Fibroblast of the aortic adventitia (primary cell): Measurements from ENCODE around the gene SLC33A1. TPM values are rescaled to one million over a fixed set of nuclear protein-coding genes. Genes with fewer than 3 reads are reported as not detected.
A peak's percentile ranks its signal among the peaks of the same experiment; 100 is the strongest.
"Not testable (repeated sequence)": the region's sequence is repeated elsewhere in the genome, so short reads cannot be mapped to it uniquely, and the experiment has no call there.

ENCODE experiments used
- DNase-seq: peaks from one replicate; pipeline ENCODE4 v3.0.0-alpha.2; 2010; ENCODE audit warnings: low read depth
- H3K4me3 ChIP-seq: 2 replicates; pipeline ENCODE4 v1.5.1; 2011; ENCODE audit warnings: low read depth, mild to moderate bottlenecking, control low read depth, low read length, moderate library complexity
- total RNA-seq: library from RNA; depleted of rRNA; stranded (reverse); fragments of >200 nt; gene quantifications from 2 replicates; pipeline ENCODE4 v1.2.3, GENCODE V29; 2012; ENCODE audit warnings: low replicate concordance
- TF ChIP-seq, protein P1 (sequence below): IDR thresholded peaks from 2 replicates; pipeline ENCODE4 v1.5.1; 2011; ENCODE audit warnings: mild to moderate bottlenecking, low read length, control low read depth, inconsistent platforms; ENCODE audit not compliant: insufficient read depth

SLC33A1 gene
- total RNA-seq, 1 donor: 49.8 TPM

DNA sequence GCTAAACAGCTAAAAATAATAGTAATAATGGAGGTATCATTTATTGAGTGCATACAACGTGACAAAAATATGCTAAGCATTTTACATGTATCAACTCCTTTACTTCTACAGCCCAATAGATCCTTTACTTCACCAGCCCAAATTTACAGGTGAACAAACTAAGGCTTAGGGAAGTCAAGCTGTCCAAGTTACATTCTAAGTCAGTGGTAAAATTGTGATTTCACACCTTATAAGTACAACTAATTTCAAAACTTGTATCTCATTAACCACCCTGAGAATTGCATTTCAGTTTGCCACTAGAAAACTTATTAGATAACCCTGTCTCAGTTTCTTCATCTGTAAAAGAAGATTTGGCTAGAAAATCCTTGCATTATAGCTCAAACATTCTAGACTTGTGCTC lies 10.7 kb downstream of the SLC33A1 start:
- TF ChIP-seq, protein P1, sequence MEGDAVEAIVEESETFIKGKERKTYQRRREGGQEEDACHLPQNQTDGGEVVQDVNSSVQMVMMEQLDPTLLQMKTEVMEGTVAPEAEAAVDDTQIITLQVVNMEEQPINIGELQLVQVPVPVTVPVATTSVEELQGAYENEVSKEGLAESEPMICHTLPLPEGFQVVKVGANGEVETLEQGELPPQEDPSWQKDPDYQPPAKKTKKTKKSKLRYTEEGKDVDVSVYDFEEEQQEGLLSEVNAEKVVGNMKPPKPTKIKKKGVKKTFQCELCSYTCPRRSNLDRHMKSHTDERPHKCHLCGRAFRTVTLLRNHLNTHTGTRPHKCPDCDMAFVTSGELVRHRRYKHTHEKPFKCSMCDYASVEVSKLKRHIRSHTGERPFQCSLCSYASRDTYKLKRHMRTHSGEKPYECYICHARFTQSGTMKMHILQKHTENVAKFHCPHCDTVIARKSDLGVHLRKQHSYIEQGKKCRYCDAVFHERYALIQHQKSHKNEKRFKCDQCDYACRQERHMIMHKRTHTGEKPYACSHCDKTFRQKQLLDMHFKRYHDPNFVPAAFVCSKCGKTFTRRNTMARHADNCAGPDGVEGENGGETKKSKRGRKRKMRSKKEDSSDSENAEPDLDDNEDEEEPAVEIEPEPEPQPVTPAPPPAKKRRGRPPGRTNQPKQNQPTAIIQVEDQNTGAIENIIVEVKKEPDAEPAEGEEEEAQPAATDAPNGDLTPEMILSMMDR: no peak
- no peak for DNase-seq

DNA sequence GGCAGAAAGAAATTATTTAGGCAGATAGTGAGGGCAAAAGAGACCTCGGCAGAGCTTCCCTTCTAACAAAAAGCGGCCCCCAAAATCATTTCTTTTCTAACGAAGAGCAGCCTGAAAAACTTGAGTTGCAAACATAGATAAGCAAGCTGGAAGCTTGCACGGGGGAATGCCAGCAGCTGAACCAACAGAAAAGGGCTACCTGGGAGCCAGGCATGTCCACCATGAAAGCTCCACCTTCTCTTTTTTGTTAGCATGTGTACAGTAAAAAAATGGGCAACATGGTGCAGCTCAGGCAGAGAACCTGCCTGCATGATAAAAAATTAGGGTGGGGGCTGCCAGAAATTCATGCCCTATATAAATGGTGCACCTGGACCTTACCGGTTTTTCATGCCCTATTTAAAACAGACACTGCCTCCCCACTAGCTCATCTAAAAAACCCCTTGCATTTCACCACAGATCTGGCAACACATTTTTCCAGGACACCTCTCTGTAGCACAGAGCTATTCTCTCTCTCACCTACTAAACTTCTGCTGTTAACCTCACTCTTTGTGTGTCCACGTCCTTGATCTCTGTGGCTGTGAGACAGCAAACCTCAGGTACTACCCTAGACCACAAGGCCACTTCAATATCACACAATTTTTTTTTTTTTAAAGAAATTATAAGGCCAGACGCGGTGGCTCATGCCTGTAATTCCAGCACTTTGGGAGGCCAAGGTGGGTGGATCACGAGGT lies 18.7 kb downstream of the SLC33A1 start:
- H3K4me3 ChIP-seq: no peak overlapping the region
- TF ChIP-seq, protein P1: no peak
- DNase-seq: no peak

More for the DNA sequence above, 10.7 kb downstream of the SLC33A1 start:
- H3K4me3 ChIP-seq: no peak overlapping the region

DNA sequence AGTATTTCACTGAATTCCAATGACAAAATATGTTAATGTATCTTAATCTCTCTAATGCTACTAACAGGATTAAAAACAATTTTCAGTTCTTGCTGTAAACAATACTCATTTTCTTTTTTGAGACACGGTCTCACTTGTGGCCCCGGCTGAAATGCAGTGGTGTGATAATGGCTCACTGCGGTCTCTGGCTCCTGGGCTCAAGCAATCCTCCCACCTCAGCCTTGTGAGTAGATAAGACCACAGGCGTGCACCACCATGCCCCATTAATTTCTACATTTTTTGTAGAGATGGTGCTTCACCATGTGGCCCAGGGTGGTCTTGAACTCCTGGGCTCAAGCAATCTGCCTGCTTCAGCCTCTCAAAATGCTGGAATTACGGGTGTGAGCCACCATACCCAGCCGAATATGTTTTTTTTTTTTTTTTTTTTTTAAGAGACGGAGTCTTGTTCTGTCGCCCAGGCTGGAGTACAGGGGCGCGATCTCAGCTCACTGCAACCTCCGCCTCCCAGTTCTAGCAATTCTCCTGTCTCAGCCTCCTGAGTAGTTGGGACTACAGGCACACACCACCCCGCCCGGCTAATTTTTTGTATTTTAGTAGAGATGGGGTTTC lies 25.6 kb downstream of the SLC33A1 start:
- not testable (repeated sequence) for DNase-seq, H3K4me3 ChIP-seq

DNA sequence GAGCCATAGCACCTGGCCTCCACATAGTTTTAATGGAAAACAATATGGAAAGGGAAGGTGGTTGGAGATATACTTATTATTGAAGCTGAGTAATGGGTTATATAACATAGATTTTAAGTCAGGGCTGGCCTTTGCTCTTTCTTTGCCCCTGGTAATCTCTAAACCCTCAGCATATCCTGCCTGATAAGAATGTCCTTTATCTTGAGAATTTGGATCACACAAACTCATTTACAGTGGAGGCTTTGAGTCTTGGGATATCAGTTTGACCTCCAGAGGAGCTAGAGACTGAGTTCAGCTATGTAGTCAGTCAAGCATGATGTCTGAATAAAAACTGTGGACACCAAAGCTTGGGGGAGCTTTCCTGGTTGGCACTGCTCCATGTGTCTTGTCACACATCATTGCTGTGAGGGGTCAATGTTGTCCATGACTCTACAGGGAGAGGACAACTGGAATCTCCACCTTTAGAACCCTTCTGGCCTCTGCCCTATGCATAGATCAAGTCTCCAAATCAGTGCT lies 39.1 kb downstream of the SLC33A1 start:
- H3K4me3 ChIP-seq: no peak overlapping the region
- TF ChIP-seq, protein P1: no peak
- DNase-seq: no peak

DNA sequence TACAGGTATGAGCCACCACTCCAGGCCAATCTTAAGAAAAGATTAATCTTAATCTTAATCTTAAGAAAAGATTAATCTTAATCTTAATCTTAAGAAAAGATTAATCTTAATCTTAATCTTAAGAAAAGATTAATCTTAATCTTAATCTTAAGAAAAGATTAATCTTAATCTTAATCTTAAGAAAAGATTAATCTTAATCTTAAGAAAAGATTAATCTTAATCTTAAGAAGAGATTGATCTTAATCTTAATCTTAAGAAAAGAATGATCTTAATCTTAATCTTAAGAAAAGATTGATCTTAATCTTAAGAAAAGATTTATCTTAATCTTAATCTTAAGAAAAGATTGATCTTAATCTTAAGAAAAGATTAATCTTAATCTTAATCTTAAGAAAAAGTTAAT lies 41.0 kb downstream of the SLC33A1 start:
- H3K4me3 ChIP-seq, DNase-seq: not testable (repeated sequence)

DNA sequence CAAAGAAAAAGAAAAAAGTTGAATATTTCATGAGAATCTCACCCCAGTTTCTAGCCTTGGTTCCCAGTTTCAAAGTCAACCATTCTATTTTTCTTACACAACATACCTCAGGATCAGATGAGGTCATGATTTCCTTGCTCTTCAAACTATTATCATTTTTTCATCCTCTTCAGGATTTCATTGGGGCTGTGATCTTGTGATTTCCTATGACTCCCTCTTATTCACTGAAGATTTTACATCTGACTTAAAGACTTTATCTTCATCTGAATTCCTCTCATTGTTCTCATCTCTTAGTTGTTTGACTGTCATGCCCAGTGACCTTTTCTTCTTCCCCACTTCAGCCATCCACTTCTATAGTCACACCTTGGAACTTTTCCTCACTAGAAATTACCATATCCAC lies 45.0 kb downstream of the SLC33A1 start:
- TF ChIP-seq, protein P1: no peak
- DNase-seq: peak; percentile 45

DNA sequence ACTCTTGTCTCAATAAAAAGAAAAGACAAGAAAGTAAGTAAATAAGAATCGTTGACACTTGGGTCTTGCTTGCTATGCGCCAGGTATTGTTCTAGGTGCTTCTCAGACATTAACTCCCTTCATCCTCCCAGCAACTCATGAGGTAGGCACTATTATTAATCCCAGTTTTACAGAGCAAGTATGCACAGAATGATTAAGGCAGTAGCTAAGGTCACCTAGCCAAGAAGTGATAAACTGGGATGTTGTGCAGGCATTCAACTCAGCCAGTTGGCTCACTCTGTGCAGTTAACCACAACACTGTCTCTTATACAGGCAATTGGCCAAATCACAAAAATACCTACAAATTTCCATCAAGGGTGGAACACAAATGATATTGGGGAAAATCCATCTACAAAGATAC lies 46.4 kb downstream of the SLC33A1 start:
- TF ChIP-seq, protein P1: no peak

More for the DNA sequence above, 45.0 kb downstream of the SLC33A1 start:
- H3K4me3 ChIP-seq: no peak overlapping the region

More for the DNA sequence above, 46.4 kb downstream of the SLC33A1 start:
- peak; percentile 25 for DNase-seq
- H3K4me3 ChIP-seq: no peak overlapping the region
